ENCODE data around the gene TDP1.

TDP1 gene

DNA sequence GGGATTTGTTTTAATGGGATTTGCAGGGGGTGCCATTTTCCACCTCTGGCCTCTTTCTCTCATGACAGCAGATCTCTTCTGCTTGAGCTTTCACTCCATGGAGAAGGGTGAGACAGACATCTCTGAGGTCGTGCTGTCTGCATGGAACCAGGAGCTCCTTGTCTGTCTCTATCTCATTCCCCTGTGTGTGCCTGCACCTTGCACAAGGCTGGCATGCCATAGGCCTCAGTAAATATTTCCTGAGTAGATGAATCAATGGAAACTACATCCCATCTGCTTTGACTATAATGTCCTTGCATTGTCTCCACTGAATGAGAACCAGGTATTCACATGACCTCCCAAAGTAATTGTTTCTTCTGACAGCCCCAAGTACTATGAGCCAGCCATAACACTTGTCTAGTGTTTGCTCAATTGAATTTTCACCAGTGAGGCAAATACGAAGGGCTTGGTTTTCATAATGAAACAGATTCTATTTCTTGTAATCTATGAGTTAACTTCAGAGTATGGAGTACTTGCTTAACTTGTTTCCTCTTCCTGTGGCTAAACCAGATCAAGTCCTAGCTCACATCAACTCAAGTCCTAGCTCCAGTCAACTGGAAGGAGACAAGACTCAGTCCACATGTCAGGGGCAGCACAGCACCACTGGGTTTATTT, 138.3 kb downstream of the TDP1 start:
- DNase-seq (ENCODE audit: low read depth) = peak; percentile 17
- H3K4me3 ChIP-seq (ENCODE audit: low read length) = no peak overlapping the region
- TF ChIP-seq, protein P1, sequence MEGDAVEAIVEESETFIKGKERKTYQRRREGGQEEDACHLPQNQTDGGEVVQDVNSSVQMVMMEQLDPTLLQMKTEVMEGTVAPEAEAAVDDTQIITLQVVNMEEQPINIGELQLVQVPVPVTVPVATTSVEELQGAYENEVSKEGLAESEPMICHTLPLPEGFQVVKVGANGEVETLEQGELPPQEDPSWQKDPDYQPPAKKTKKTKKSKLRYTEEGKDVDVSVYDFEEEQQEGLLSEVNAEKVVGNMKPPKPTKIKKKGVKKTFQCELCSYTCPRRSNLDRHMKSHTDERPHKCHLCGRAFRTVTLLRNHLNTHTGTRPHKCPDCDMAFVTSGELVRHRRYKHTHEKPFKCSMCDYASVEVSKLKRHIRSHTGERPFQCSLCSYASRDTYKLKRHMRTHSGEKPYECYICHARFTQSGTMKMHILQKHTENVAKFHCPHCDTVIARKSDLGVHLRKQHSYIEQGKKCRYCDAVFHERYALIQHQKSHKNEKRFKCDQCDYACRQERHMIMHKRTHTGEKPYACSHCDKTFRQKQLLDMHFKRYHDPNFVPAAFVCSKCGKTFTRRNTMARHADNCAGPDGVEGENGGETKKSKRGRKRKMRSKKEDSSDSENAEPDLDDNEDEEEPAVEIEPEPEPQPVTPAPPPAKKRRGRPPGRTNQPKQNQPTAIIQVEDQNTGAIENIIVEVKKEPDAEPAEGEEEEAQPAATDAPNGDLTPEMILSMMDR (conservative IDR thresholded peaks at IDR 0.05; ENCODE audit: low read depth, low read length) = no peak
